IMR-90 (cell line): ENCODE data around the gene SBF2. TPM values are rescaled to one million over a fixed set of nuclear protein-coding genes. Genes with fewer than 3 reads are reported as not detected.

Source experiments
- ATAC-seq: fragments of 200-7000 bp; cut with Tn5 transposase; 2 replicates; pipeline ENCODE4 v1.9.1; 2020; ENCODE audit warnings: low read depth, mild to moderate bottlenecking, moderate library complexity
- BruUV-seq: library from RNA; stranded (reverse); fragments of 400-500 nt; replicated peaks from 2 replicates; lab custom pipeline; 2021; lab: Mats Ljungman, UMichigan
- CTCF ChIA-PET: fragments of 300-600 bp; formaldehyde crosslinking; extraction: SDS; loops from one replicate; lab custom pipeline; 2021; ENCODE audit warnings: antibody characterized with exemption; lab: Yijun Ruan, JAX
- POLR2A ChIA-PET: fragments of 300-600 bp; sonication (Branson Sonifier 250); formaldehyde crosslinking; loops from one replicate; lab custom pipeline; 2022; ENCODE audit warnings: antibody characterized with exemption; ENCODE audit not compliant: unreplicated experiment; lab: Charles Lee
- DNase-seq: peaks from one replicate; pipeline ENCODE4 v3.0.0; 2013
- H2AFZ ChIP-seq: replicated peaks from 2 replicates; pipeline ENCODE3; 2013; ENCODE audit warnings: low read length, mild to moderate bottlenecking; ENCODE audit not compliant: poor library complexity
- H2AK5ac ChIP-seq: 2 replicates; pipeline ENCODE4 v1.6.1; 2013; ENCODE audit warnings: low read depth, low read length, inconsistent platforms
- H2AK9ac ChIP-seq: replicated peaks from 2 replicates; pipeline ENCODE3; 2013; ENCODE audit warnings: mild to moderate bottlenecking, low read depth, low read length, moderate library complexity; ENCODE audit not compliant: poor library complexity
- H2BK120ac ChIP-seq: 2 replicates; pipeline ENCODE4 v1.6.1; 2013; ENCODE audit warnings: low read depth, low read length, inconsistent platforms
- H2BK15ac ChIP-seq: 3 replicates; pipeline ENCODE4 v1.6.1; 2013; ENCODE audit warnings: low read depth, low read length, inconsistent platforms
- H2BK20ac ChIP-seq: 2 replicates; pipeline ENCODE4 v1.6.1; 2013; ENCODE audit warnings: low read depth, mild to moderate bottlenecking, inconsistent platforms, low read length, moderate library complexity
- H2BK5ac ChIP-seq: 2 replicates; pipeline ENCODE4 v1.6.1; 2013; ENCODE audit warnings: mild to moderate bottlenecking, low read depth, low read length, inconsistent platforms; ENCODE audit not compliant: poor library complexity, severe bottlenecking
- H3K14ac ChIP-seq: replicated peaks from 2 replicates; pipeline ENCODE4 v1.6.1; 2013; ENCODE audit warnings: low read depth, low read length, inconsistent platforms
- H3K18ac ChIP-seq: 2 replicates; pipeline ENCODE4 v1.6.1; 2013; ENCODE audit warnings: low read depth, low read length, control low read depth
- H3K23ac ChIP-seq: 2 replicates; pipeline ENCODE4 v1.6.1; 2013; ENCODE audit warnings: low read depth, low read length, inconsistent platforms
- H3K27ac ChIP-seq: 2 replicates; pipeline ENCODE4 v1.5.1; 2013; ENCODE audit warnings: mild to moderate bottlenecking, control low read depth, low read length; ENCODE audit not compliant: insufficient read depth
- H3K27me3 ChIP-seq: 2 replicates; pipeline ENCODE4 v1.6.1; 2013; ENCODE audit warnings: low read length; ENCODE audit not compliant: control insufficient read depth, insufficient read depth
- H3K36me3 ChIP-seq: 2 replicates; pipeline ENCODE4 v1.6.1; 2013; ENCODE audit warnings: low read length, mixed read lengths; ENCODE audit not compliant: control insufficient read depth, insufficient read depth
- H3K4ac ChIP-seq: 2 replicates; pipeline ENCODE4 v1.6.1; 2013; ENCODE audit warnings: low read depth, low read length, inconsistent platforms
- H3K4me1 ChIP-seq: 2 replicates; pipeline ENCODE4 v1.6.1; 2013; ENCODE audit warnings: low read length, mixed read lengths; ENCODE audit not compliant: control insufficient read depth, insufficient read depth
- H3K4me2 ChIP-seq: 2 replicates; pipeline ENCODE4 v1.6.1; 2013; ENCODE audit warnings: low read depth, mild to moderate bottlenecking, control low read depth, low read length, moderate library complexity
- H3K4me3 ChIP-seq: 2 replicates; pipeline ENCODE4 v1.5.1; 2013; ENCODE audit warnings: low read depth, mild to moderate bottlenecking, control low read depth, low read length, moderate library complexity; ENCODE audit not compliant: insufficient read depth
- H3K56ac ChIP-seq: 2 replicates; pipeline ENCODE4 v1.6.1; 2013; ENCODE audit warnings: low read length, inconsistent platforms; ENCODE audit not compliant: insufficient read depth; ENCODE audit errors: extremely low read depth
- H3K79me1 ChIP-seq, 2 experiments: 2 replicates each; pipeline ENCODE4 v1.6.1; 2013; ENCODE audit warnings: low read length in 2 of 2, inconsistent platforms in 1 of 2, low read depth in 1 of 2
- H3K9ac ChIP-seq: 2 replicates; pipeline ENCODE4 v1.6.1; 2013; ENCODE audit warnings: low read depth, low read length, control low read depth
- H3K9me1 ChIP-seq: 2 replicates; pipeline ENCODE4 v1.6.1; 2013; ENCODE audit warnings: low read length, inconsistent platforms; ENCODE audit not compliant: insufficient read depth
- H3K9me3 ChIP-seq: 2 replicates; pipeline ENCODE4 v1.6.1; 2013; ENCODE audit warnings: low read length; ENCODE audit not compliant: control insufficient read depth, insufficient read depth
- H4K20me1 ChIP-seq: 2 replicates; pipeline ENCODE4 v1.6.1; 2013; ENCODE audit warnings: low read length, inconsistent platforms; ENCODE audit not compliant: insufficient read depth
- H4K5ac ChIP-seq: 2 replicates; pipeline ENCODE4 v1.6.1; 2013; ENCODE audit warnings: mild to moderate bottlenecking, low read depth, low read length, control low read depth
- H4K8ac ChIP-seq, 2 experiments: 2 replicates each; pipeline ENCODE4 v1.6.1; 2013; ENCODE audit warnings: low read depth in 2 of 2, low read length in 2 of 2, control low read depth in 1 of 2, inconsistent platforms in 1 of 2
- H4K91ac ChIP-seq: 2 replicates; pipeline ENCODE4 v1.6.1; 2013; ENCODE audit warnings: low read depth, low read length, inconsistent platforms; ENCODE audit not compliant: insufficient read depth
- BHLHE40 ChIP-seq: fragments of 150-350 bp; IDR thresholded peaks from 2 replicates; pipeline ENCODE4 v1.6.1; 2016; ENCODE audit warnings: mild to moderate bottlenecking, low read depth, low read length
- CEBPB ChIP-seq: IDR thresholded peaks from 2 replicates; pipeline ENCODE4 v1.6.1; 2012; ENCODE audit warnings: low read depth, low read length, improper control_type of control experiment
- CHD1 ChIP-seq: IDR thresholded peaks from 2 replicates; pipeline ENCODE4 v1.6.1; 2012; ENCODE audit warnings: low read depth, low read length, improper control_type of control experiment
- ELK1 ChIP-seq: fragments of 150-350 bp; IDR thresholded peaks from 2 replicates; pipeline ENCODE4 v1.6.1; 2016; ENCODE audit warnings: low read depth, mild to moderate bottlenecking, low read length, moderate library complexity, borderline replicate concordance
- RCOR1 ChIP-seq: IDR thresholded peaks from 2 replicates; pipeline ENCODE4 v1.6.1; 2012; ENCODE audit warnings: mild to moderate bottlenecking, low read length, improper control_type of control experiment; ENCODE audit not compliant: insufficient replicate concordance
- RFX5 ChIP-seq: IDR thresholded peaks from 2 replicates; pipeline ENCODE4 v1.8.0; 2012; ENCODE audit warnings: low read depth, mild to moderate bottlenecking, low read length, moderate library complexity
- WGBS, 2 experiments: methylation state at CpG; one replicate each; pipeline versions ENCODE4 v1.1.5 to v1.1.7; 2013; ENCODE audit warnings: missing lambda C conversion rate in 2 of 2; ENCODE audit not compliant: insufficient read length in 1 of 2; ENCODE audit errors: extremely low coverage in 2 of 2; 5-methylcytosine and 5-hydroxymethylcytosine counted together
- dilution Hi-C: fragments of 300-500 bp; cut with HindIII; formaldehyde crosslinking; loops from one replicate; pipeline ENCODE4 v1.14.3; 2018; ENCODE audit warnings: low sequenced_read_pairs; ENCODE audit not compliant: unreplicated experiment
- in situ Hi-C: fragments of 300-500 bp; cut with MboI; formaldehyde crosslinking; loops from 3 replicates; pipeline ENCODE4 v1.14.3; 2019; ENCODE audit warnings: low sequenced_read_pairs, inconsistent platforms, mixed read lengths
- intact Hi-C: fragments of 100-400 bp; cut with micrococcal nuclease; formaldehyde crosslinking; loops from 2 replicates; pipeline ENCODE4 v1.10.0; 2022
- polyA plus RNA-seq, 3 experiments: library from polyadenylated mRNA; depleted of rRNA; stranded (reverse); fragments of >200 nt; gene quantifications; 2 replicates each; pipeline ENCODE4 v1.2.3, GENCODE V29; 2012; ENCODE audit warnings: low replicate concordance in 1 of 3
- total RNA-seq: library from RNA; depleted of rRNA; stranded (reverse); fragments of >200 nt; gene quantifications from 2 replicates; pipeline ENCODE4 v1.2.3, GENCODE V29; 2012

SBF2 gene
- total and polyA plus RNA-seq, 2 of the 4 experiments (the other 2 are of a cell fraction), result 23.8 to 51.8 TPM

- Histone ChIP-seq H2BK20ac (no peak overlapping the region), H2BK5ac (no peak overlapping the region), H3K27me3 (no peaks in the 10 kb centered on the region), H3K9me3 (no peaks in the 10 kb centered on the region), H2BK120ac (no peak overlapping the region), H3K27ac (no peak overlapping the region), H3K4me1 (peaks cover 5% of the 10 kb centered on the region), H3K14ac (no peak overlapping the region), H3K9ac (no peak overlapping the region), H4K5ac (no peak overlapping the region), H3K23ac (no peak overlapping the region), H2AK5ac (no peak overlapping the region), H3K4me3 (no peak overlapping the region), H3K9me1 (peaks cover 5% of the 10 kb centered on the region), H3K36me3 (peaks cover 17% of the 10 kb centered on the region), H4K20me1 (no peaks in the 10 kb centered on the region), H3K56ac (no peak overlapping the region), H3K79me1 (peaks cover 6 to 36% of the 10 kb centered on the region in 2 experiments), H3K4me2 (no peak overlapping the region), H4K91ac (no peak overlapping the region), H2AK9ac (no peak overlapping the region), H4K8ac (no peak overlapping the region), H3K4ac (no peak overlapping the region), H2AFZ (no peak overlapping the region), H2BK15ac (no peak overlapping the region), H3K18ac (no peak overlapping the region)
- ATAC-seq (no peak), DNase-seq (no peak)
- TF ChIP-seq ELK1, result no peak
- no peak for TF ChIP-seq RFX5
- no peak for TF ChIP-seq BHLHE40
- TF ChIP-seq CHD1, result no peak
- TF ChIP-seq CEBPB, result no peak
- no peak for TF ChIP-seq RCOR1
- intact Hi-C loops, result loop anchor here (5.0 kb wide), 1 partner anchor 175 kb away; the partner anchor contains the start of gene WEE1
- dilution Hi-C loops, result no loop called here
- WGBS, 2 experiments, result no CpG with 5 or more reads among the region's 1 CpG
- ChIA-PET POLR2A (interaction anchor here (0.6 kb wide), 1 partner anchor 845 kb away, joined by 3 read pairs; no protein-coding TSS in a partner anchor), CTCF (interaction anchor here (0.5 to 1.9 kb wide), 5 partner anchors 11 to 798 kb away, joined by 3 to 6 read pairs (median 4); no protein-coding TSS in a partner anchor)
- in situ Hi-C loops, result loop anchor here (10.0 kb wide), 1 partner anchor 132 kb away; no protein-coding TSS in a partner anchor
- no TSS peak for BruUV-seq
Observed at GRCh38 chr11:9747229-9747628, 546.8 kb downstream of the SBF2 start.
